ENCODE data around the gene TMEM63C. TPM values are rescaled to one million over a fixed set of nuclear protein-coding genes. Genes with fewer than 3 reads are reported as not detected.

TMEM63C gene
- total RNA-seq, 1 donor from 2014 or later, result 4.6 TPM

GRCh38 chr14:77258566-77258965 lies 77.0 kb downstream of the TMEM63C start:
- H3K4me1 Mint-ChIP-seq (ENCODE audit: unreplicated experiment), result no peaks in the 10 kb centered on the region
- H3K27me3 Mint-ChIP-seq, result peaks cover 26% of the 10 kb centered on the region
- no peak overlapping the region for H3K27ac Mint-ChIP-seq
- no peak for TF ChIP-seq CTCF (conservative IDR thresholded peaks at IDR 0.05)
- H3K36me3 Mint-ChIP-seq, result no peaks in the 10 kb centered on the region
- H3K9me3 Mint-ChIP-seq, result no peaks in the 10 kb centered on the region
- H3K4me3 Mint-ChIP-seq, result no peak overlapping the region
- no peak for DNase-seq (ENCODE audit: extremely low spot score, unreplicated experiment)

GRCh38 chr14:77259025-77259715 lies 77.6 kb downstream of the TMEM63C start:
- no peaks in the 10 kb centered on the region for H3K4me1 Mint-ChIP-seq (ENCODE audit: unreplicated experiment)
- peaks cover 29% of the 10 kb centered on the region for H3K27me3 Mint-ChIP-seq
- DNase-seq (ENCODE audit: extremely low spot score, unreplicated experiment), result no peak
- no peak overlapping the region for H3K27ac Mint-ChIP-seq
- H3K4me3 Mint-ChIP-seq, result no peak overlapping the region
- no peak for TF ChIP-seq CTCF (conservative IDR thresholded peaks at IDR 0.05)
- H3K36me3 Mint-ChIP-seq, result no peaks in the 10 kb centered on the region
- no peaks in the 10 kb centered on the region for H3K9me3 Mint-ChIP-seq

GRCh38 chr14:77260199-77260598 lies 78.6 kb downstream of the TMEM63C start:
- no peak overlapping the region for H3K4me3 Mint-ChIP-seq
- no peaks in the 10 kb centered on the region for H3K9me3 Mint-ChIP-seq
- DNase-seq (ENCODE audit: extremely low spot score, unreplicated experiment), result no peak
- H3K27me3 Mint-ChIP-seq, result peaks cover 35% of the 10 kb centered on the region
- H3K4me1 Mint-ChIP-seq (ENCODE audit: unreplicated experiment), result no peaks in the 10 kb centered on the region
- no peaks in the 10 kb centered on the region for H3K36me3 Mint-ChIP-seq
- no peak overlapping the region for H3K27ac Mint-ChIP-seq
- no peak for TF ChIP-seq CTCF (conservative IDR thresholded peaks at IDR 0.05)

- no peak overlapping the region for H3K27ac Mint-ChIP-seq
- peaks cover 33% of the 10 kb centered on the region for H3K27me3 Mint-ChIP-seq
- no peak for TF ChIP-seq CTCF (conservative IDR thresholded peaks at IDR 0.05)
- no peaks in the 10 kb centered on the region for H3K9me3 Mint-ChIP-seq
- H3K4me1 Mint-ChIP-seq (ENCODE audit: unreplicated experiment), result no peaks in the 10 kb centered on the region
- DNase-seq (ENCODE audit: extremely low spot score, unreplicated experiment), result no peak
- H3K36me3 Mint-ChIP-seq, result no peaks in the 10 kb centered on the region
- H3K4me3 Mint-ChIP-seq, result no peak overlapping the region
Observed at GRCh38 chr14:77260631-77261030, 79.0 kb downstream of the TMEM63C start.

GRCh38 chr14:77264466-77265186 lies 83.0 kb downstream of the TMEM63C start:
- no peak for TF ChIP-seq CTCF (conservative IDR thresholded peaks at IDR 0.05)
- H3K4me3 Mint-ChIP-seq, result no peak overlapping the region
- no peaks in the 10 kb centered on the region for H3K36me3 Mint-ChIP-seq
- no peak for DNase-seq (ENCODE audit: extremely low spot score, unreplicated experiment)
- H3K27ac Mint-ChIP-seq, result no peak overlapping the region
- peaks cover 49% of the 10 kb centered on the region for H3K27me3 Mint-ChIP-seq
- H3K9me3 Mint-ChIP-seq, result peaks cover 5% of the 10 kb centered on the region
- no peaks in the 10 kb centered on the region for H3K4me1 Mint-ChIP-seq (ENCODE audit: unreplicated experiment)

Data from type B pancreatic cell (in vitro differentiated cells).